NCI-H82 treated with DMSO at 0.1 percent for 48 hours (cell line): ENCODE data around the gene PRPS1.
"Not testable (repeated sequence)": the region's sequence is repeated elsewhere in the genome, so short reads cannot be mapped to it uniquely, and the experiment has no call there.

Source experiments
- DNase-seq: peaks from one replicate; lab custom pipeline; 2025; ENCODE audit not compliant: unreplicated experiment; lab: John Stamatoyannopoulos, UW

Gene PRPS1

GRCh38 chrX:107627838-107628661, at the start of gene PRPS1:
TSS of gene PRPS1 (plus strand) at chrX:107628510. CDS start at chrX:107628629, 119 bp downstream.
- peak; percentile 95 for DNase-seq

GRCh38 chrX:107579956-107580355, 48.4 kb upstream of the PRPS1 start:
- DNase-seq: no peak

- DNase-seq: no peak
These were observed 46.4 kb upstream of the PRPS1 start for GRCh38 chrX:107581923-107582322.

- no peak for DNase-seq
These were observed 39.1 kb upstream of the PRPS1 start for GRCh38 chrX:107589243-107589642.

- no peak for DNase-seq
These were observed 31.7 kb upstream of the PRPS1 start for GRCh38 chrX:107596651-107597050.

- DNase-seq: no peak
These were observed 31.0 kb upstream of the PRPS1 start for GRCh38 chrX:107597264-107597663.

GRCh38 chrX:107597791-107598190, 30.5 kb upstream of the PRPS1 start:
- no peak for DNase-seq

GRCh38 chrX:107599450-107599861, 28.9 kb upstream of the PRPS1 start:
- no peak for DNase-seq

- DNase-seq: no peak
These were observed 27.9 kb upstream of the PRPS1 start for GRCh38 chrX:107600366-107600765.

GRCh38 chrX:107601326-107601725, 27.0 kb upstream of the PRPS1 start:
- no peak for DNase-seq

GRCh38 chrX:107601759-107602158, 26.6 kb upstream of the PRPS1 start:
- no peak for DNase-seq

- DNase-seq: no peak
These were observed 25.5 kb upstream of the PRPS1 start for GRCh38 chrX:107602694-107603239.

GRCh38 chrX:107603429-107604159, 24.7 kb upstream of the PRPS1 start:
- no peak for DNase-seq

GRCh38 chrX:107609061-107609460, 19.2 kb upstream of the PRPS1 start:
- DNase-seq: not testable (repeated sequence)

GRCh38 chrX:107610667-107611066, 17.6 kb upstream of the PRPS1 start:
- DNase-seq: no peak

- no peak for DNase-seq
These were observed 8.4 kb upstream of the PRPS1 start for GRCh38 chrX:107619885-107620322.

- DNase-seq: no peak
These were observed 3.4 kb upstream of the PRPS1 start for GRCh38 chrX:107624893-107625292.

- DNase-seq: no peak
These were observed 2.6 kb upstream of the PRPS1 start for GRCh38 chrX:107625739-107626138.

GRCh38 chrX:107626481-107626880, 1.8 kb upstream of the PRPS1 start:
- DNase-seq: no peak

GRCh38 chrX:107626916-107627315, 1.4 kb upstream of the PRPS1 start:
- DNase-seq: no peak

- peak; percentile 15 for DNase-seq
These were observed 591 bp downstream of the PRPS1 start for GRCh38 chrX:107628662-107629539.
